Uterus (tissue), 4 donors: Measurements from ENCODE around the gene HGD. TPM values are rescaled to one million over a fixed set of nuclear protein-coding genes. Genes with fewer than 3 reads are reported as not detected.

Experiments
- DNase-seq, 2 donors: peaks; one replicate each; pipeline ENCODE4 v3.0.0-alpha.2; 2019 to 2020
- H3K27ac ChIP-seq, 2 donors: fragments of 200-600 bp; sonication (generic); 1 replicate in 1 of 2; 2 replicates in 1 of 2; pipeline ENCODE4 v1.5.1; 2016 to 2018
- H3K27me3 ChIP-seq, 2 donors: fragments of 200-600 bp; sonication (generic); one replicate each; pipeline ENCODE4 v1.5.1; 2018 to 2019; ENCODE audit warnings: control low read depth in 1 of 2
- H3K36me3 ChIP-seq, 2 donors: fragments of 200-600 bp; sonication (generic); one replicate each; pipeline ENCODE4 v1.5.1; 2019; ENCODE audit warnings: control low read depth in 1 of 2
- H3K4me1 ChIP-seq, 2 donors: fragments of 200-600 bp; sonication (generic); one replicate each; pipeline ENCODE4 v1.5.1; 2018 to 2019; ENCODE audit warnings: control low read depth in 1 of 2
- H3K4me3 ChIP-seq, 2 donors: fragments of 200-600 bp; sonication (generic); 1 replicate in 1 of 2; 2 replicates in 1 of 2; pipeline ENCODE4 v1.5.1; 2018 to 2019; ENCODE audit warnings: mild to moderate bottlenecking in 1 of 2
- H3K9me3 ChIP-seq, 2 donors: fragments of 200-600 bp; sonication (generic); one replicate each; pipeline ENCODE4 v1.5.1; 2019; ENCODE audit warnings: control low read depth in 1 of 2
- CTCF ChIP-seq, 4 experiments: fragments of 200-600 bp in 2 of 4; fragments of 450-650 bp in 2 of 4; sonication (generic) in 2 of 4; IDR thresholded peaks; one replicate each; pipeline ENCODE4 v1.5.1; 2016 to 2019; ENCODE audit warnings: antibody characterized with exemption in 4 of 4, mild to moderate bottlenecking in 2 of 4, moderate library complexity in 1 of 4
- POLR2A ChIP-seq, 2 donors: fragments of 450-650 bp; IDR thresholded peaks; one replicate each; pipeline ENCODE4 v1.6.1; 2016; ENCODE audit warnings: antibody characterized with exemption in 2 of 2, mild to moderate bottlenecking in 1 of 2, moderate library complexity in 1 of 2
- intact Hi-C: fragments of 100-400 bp; cut with DNase I; formaldehyde crosslinking; loops from one replicate; pipeline ENCODE4 v1.15.1; 2023; ENCODE audit warnings: low total_unique reads
- total RNA-seq, 4 donors: library from RNA; depleted of rRNA in 3 of 4; stranded (reverse); fragments of >200 nt in 3 of 4; gene quantifications; one replicate each; pipeline versions ENCODE4 v1.1.0 to v1.2.4, GENCODE V29; 2014 to 2023
- donor health status: DM: yes; HTN: yes; CAD: no.

The HGD gene
- total RNA-seq, 4 donors from 2014 or later, result 0.98 to 7.4 (median 6.4) TPM; not detected in 1

- no peaks in the 10 kb centered on the region for H3K27me3 ChIP-seq
- no peaks in the 10 kb centered on the region for H3K36me3 ChIP-seq
- no peak overlapping the region for H3K27ac ChIP-seq
- TF ChIP-seq POLR2A (IDR thresholded peaks at IDR 0.05) (no peak), CTCF (IDR thresholded peaks at IDR 0.05) (no peak)
- no peak for DNase-seq
- H3K4me1 ChIP-seq, result no peaks in the 10 kb centered on the region
- H3K4me3 ChIP-seq, result no peak overlapping the region
- no peaks in the 10 kb centered on the region for H3K9me3 ChIP-seq
- intact Hi-C loops, result no loop called here
These were observed 1.7 kb upstream of the HGD start for GRCh38 chr3:120683671-120684301.

DNA sequence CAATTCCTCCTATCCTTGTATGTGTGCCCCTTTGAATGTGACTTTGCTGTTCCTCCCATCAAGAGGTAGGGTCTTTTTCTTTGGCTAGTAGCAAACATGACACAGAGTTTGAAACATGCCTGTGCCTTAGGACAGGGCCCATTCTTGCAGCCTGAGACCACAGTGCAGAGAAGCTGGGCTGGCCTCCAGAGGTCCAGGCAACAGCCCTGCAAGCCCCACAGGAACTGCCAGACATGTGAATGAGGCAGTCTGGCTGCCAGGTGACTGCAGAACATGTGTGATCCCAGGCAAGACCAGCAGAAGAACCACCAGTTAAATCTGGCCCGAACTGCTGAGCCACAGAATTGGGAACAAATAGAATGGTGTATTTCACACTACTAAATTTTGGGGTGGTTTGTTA lies 1.2 kb upstream of the HGD start:
- TF ChIP-seq CTCF (IDR thresholded peaks at IDR 0.05) (no peak), POLR2A (IDR thresholded peaks at IDR 0.05) (no peak)
- H3K36me3 ChIP-seq, result no peaks in the 10 kb centered on the region
- no peak overlapping the region for H3K4me3 ChIP-seq
- DNase-seq, result no peak
- no peaks in the 10 kb centered on the region for H3K4me1 ChIP-seq
- intact Hi-C loops, result no loop called here
- H3K9me3 ChIP-seq, result no peaks in the 10 kb centered on the region
- no peaks in the 10 kb centered on the region for H3K27me3 ChIP-seq
- H3K27ac ChIP-seq, result no peak overlapping the region

- DNase-seq, result no peak
- Histone ChIP-seq H3K4me1 (no peaks in the 10 kb centered on the region), H3K9me3 (no peaks in the 10 kb centered on the region), H3K36me3 (no peaks in the 10 kb centered on the region), H3K4me3 (no peak overlapping the region), H3K27me3 (no peaks in the 10 kb centered on the region), H3K27ac (no peak overlapping the region)
- TF ChIP-seq POLR2A (IDR thresholded peaks at IDR 0.05), result no peak
- intact Hi-C loops, result no loop called here
These were observed 467 bp downstream of the HGD start for GRCh38 chr3:120681506-120682038.

DNA sequence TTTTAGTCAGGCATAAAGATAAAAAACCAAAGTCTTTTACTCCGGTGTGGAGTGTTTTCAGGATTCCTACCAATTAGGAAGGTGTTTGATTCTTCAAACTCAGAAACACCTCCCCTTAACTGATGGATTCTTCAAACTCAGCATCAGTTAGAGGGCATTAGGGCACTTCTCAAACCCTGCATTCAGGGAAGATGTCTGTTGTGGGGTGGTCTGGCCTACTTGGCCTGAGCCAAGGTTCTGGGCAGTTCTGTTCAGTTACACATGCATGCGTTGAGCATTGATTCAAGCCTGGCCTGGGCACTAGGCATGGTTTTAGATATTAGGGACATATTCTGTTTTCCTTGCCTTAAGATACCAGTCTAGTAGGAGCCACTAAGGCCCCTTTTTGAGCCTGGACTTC lies 1.0 kb downstream of the HGD start:
- Histone ChIP-seq H3K27ac (no peak overlapping the region), H3K4me1 (no peaks in the 10 kb centered on the region), H3K4me3 (no peak overlapping the region)

GRCh38 chr3:120680193-120680894 lies 1.7 kb downstream of the HGD start:
- H3K36me3 ChIP-seq, result no peaks in the 10 kb centered on the region
- no peak overlapping the region for H3K27ac ChIP-seq
- DNase-seq, result no peak
- no peaks in the 10 kb centered on the region for H3K27me3 ChIP-seq
- TF ChIP-seq POLR2A (IDR thresholded peaks at IDR 0.05) (no peak), CTCF (IDR thresholded peaks at IDR 0.05) (no peak)
- no peaks in the 10 kb centered on the region for H3K9me3 ChIP-seq
- H3K4me1 ChIP-seq, result no peaks in the 10 kb centered on the region
- intact Hi-C loops, result no loop called here
- no peak overlapping the region for H3K4me3 ChIP-seq

More for the DNA sequence above, 1.0 kb downstream of the HGD start:
- intact Hi-C loops, result no loop called here
- no peak for DNase-seq
- Histone ChIP-seq H3K36me3 (no peaks in the 10 kb centered on the region), H3K27me3 (no peaks in the 10 kb centered on the region), H3K9me3 (no peaks in the 10 kb centered on the region)
- TF ChIP-seq CTCF (IDR thresholded peaks at IDR 0.05) (no peak), POLR2A (IDR thresholded peaks at IDR 0.05) (no peak)
